HepG2 (cell line): ENCODE data around the gene ANAPC10.

Experiments
- POLR2A ChIP-seq, 2 experiments: IDR thresholded peaks; 2 replicates each; pipeline ENCODE4 v1.6.1; 2011; ENCODE audit warnings: low read depth in 2 of 2, low read length in 2 of 2, mild to moderate bottlenecking in 1 of 2, moderate library complexity in 1 of 2; ENCODE audit not compliant: insufficient read depth in 1 of 2
- RFX5 ChIP-seq: IDR thresholded peaks from 2 replicates; pipeline ENCODE4 v1.6.1; 2011; ENCODE audit warnings: low read depth, low read length, improper control_type of control experiment
- ZFX ChIP-seq: sonication (generic); formaldehyde crosslinking; IDR thresholded peaks from 2 replicates; pipeline ENCODE4 v1.4.0; 2020; ENCODE audit warnings: mild to moderate bottlenecking, low read depth, missing genetic modification reagents, moderate library complexity
- ZNF160 ChIP-seq: sonication (generic); formaldehyde crosslinking; IDR thresholded peaks from 2 replicates; pipeline ENCODE4 v1.8.0; 2022; ENCODE audit warnings: mild to moderate bottlenecking, inconsistent platforms, missing genetic modification reagents
- ZNF224 ChIP-seq: sonication (generic); formaldehyde crosslinking; IDR thresholded peaks from 2 replicates; pipeline ENCODE4 v1.5.0; 2020; ENCODE audit warnings: mild to moderate bottlenecking, missing genetic modification reagents
- ZNF263 ChIP-seq: sonication (generic); formaldehyde crosslinking; IDR thresholded peaks from 2 replicates; pipeline ENCODE4 v1.4.0; 2020; ENCODE audit warnings: missing genetic modification reagents
- TF ChIP-seq, protein P1 (sequence below): sonication (generic); formaldehyde crosslinking; IDR thresholded peaks from 2 replicates; pipeline ENCODE4 v1.5.0; 2020; ENCODE audit warnings: mild to moderate bottlenecking, missing genetic modification reagents, moderate library complexity
- TF ChIP-seq, protein P2 (sequence below): sonication (generic); formaldehyde crosslinking; IDR thresholded peaks from 2 replicates; pipeline ENCODE4 v1.4.0; 2020; ENCODE audit warnings: mild to moderate bottlenecking, missing genetic modification reagents
- TF ChIP-seq, protein P3 (sequence below): sonication (generic); IDR thresholded peaks from 2 replicates; pipeline ENCODE4 v1.6.1; 2016; ENCODE audit warnings: low read depth, borderline replicate concordance

DNA sequence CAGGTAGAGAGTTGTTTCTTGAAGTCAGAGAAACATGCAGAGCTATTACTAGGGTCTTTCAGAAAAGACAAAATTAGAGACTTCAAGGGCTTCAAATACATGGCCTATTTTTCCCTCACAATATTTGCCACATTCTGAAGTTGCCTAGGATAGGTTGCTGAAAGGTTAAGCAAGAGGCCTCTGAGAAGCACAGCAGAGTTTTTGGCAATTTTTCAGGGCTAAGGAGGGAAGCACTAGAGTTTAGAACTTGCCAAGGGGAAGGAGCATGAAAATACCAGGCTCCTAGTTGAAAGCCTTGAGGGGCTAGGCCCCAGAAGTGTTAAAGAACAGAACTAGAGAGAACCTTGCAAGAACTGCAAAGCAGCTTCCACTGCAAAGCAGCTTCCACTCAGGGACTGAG is 86.4 kb downstream of the ANAPC10 start:
- no peak for TF ChIP-seq ZFX (CRISPR knock-in tag)
- TF ChIP-seq, protein P1, sequence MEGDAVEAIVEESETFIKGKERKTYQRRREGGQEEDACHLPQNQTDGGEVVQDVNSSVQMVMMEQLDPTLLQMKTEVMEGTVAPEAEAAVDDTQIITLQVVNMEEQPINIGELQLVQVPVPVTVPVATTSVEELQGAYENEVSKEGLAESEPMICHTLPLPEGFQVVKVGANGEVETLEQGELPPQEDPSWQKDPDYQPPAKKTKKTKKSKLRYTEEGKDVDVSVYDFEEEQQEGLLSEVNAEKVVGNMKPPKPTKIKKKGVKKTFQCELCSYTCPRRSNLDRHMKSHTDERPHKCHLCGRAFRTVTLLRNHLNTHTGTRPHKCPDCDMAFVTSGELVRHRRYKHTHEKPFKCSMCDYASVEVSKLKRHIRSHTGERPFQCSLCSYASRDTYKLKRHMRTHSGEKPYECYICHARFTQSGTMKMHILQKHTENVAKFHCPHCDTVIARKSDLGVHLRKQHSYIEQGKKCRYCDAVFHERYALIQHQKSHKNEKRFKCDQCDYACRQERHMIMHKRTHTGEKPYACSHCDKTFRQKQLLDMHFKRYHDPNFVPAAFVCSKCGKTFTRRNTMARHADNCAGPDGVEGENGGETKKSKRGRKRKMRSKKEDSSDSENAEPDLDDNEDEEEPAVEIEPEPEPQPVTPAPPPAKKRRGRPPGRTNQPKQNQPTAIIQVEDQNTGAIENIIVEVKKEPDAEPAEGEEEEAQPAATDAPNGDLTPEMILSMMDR (CRISPR knock-in tag) = no peak
- TF ChIP-seq, protein P2, sequence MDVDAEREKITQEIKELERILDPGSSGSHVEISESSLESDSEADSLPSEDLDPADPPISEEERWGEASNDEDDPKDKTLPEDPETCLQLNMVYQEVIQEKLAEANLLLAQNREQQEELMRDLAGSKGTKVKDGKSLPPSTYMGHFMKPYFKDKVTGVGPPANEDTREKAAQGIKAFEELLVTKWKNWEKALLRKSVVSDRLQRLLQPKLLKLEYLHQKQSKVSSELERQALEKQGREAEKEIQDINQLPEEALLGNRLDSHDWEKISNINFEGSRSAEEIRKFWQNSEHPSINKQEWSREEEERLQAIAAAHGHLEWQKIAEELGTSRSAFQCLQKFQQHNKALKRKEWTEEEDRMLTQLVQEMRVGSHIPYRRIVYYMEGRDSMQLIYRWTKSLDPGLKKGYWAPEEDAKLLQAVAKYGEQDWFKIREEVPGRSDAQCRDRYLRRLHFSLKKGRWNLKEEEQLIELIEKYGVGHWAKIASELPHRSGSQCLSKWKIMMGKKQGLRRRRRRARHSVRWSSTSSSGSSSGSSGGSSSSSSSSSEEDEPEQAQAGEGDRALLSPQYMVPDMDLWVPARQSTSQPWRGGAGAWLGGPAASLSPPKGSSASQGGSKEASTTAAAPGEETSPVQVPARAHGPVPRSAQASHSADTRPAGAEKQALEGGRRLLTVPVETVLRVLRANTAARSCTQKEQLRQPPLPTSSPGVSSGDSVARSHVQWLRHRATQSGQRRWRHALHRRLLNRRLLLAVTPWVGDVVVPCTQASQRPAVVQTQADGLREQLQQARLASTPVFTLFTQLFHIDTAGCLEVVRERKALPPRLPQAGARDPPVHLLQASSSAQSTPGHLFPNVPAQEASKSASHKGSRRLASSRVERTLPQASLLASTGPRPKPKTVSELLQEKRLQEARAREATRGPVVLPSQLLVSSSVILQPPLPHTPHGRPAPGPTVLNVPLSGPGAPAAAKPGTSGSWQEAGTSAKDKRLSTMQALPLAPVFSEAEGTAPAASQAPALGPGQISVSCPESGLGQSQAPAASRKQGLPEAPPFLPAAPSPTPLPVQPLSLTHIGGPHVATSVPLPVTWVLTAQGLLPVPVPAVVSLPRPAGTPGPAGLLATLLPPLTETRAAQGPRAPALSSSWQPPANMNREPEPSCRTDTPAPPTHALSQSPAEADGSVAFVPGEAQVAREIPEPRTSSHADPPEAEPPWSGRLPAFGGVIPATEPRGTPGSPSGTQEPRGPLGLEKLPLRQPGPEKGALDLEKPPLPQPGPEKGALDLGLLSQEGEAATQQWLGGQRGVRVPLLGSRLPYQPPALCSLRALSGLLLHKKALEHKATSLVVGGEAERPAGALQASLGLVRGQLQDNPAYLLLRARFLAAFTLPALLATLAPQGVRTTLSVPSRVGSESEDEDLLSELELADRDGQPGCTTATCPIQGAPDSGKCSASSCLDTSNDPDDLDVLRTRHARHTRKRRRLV (CRISPR knock-in tag) = no peak
- TF ChIP-seq ZNF224 (CRISPR knock-in tag) = no peak
- no peak for TF ChIP-seq ZNF263
- no peak for TF ChIP-seq POLR2A (IDR thresholded peaks at IDR 0.05; ENCODE audit: insufficient read depth in 1 of 2, low read depth in 2 of 2, low read length in 2 of 2)
- TF ChIP-seq RFX5 = no peak
- TF ChIP-seq, protein P3, sequence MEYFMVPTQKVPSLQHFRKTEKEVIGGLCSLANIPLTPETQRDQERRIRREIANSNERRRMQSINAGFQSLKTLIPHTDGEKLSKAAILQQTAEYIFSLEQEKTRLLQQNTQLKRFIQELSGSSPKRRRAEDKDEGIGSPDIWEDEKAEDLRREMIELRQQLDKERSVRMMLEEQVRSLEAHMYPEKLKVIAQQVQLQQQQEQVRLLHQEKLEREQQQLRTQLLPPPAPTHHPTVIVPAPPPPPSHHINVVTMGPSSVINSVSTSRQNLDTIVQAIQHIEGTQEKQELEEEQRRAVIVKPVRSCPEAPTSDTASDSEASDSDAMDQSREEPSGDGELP = no peak
- TF ChIP-seq ZNF160 (CRISPR knock-in tag) = no peak
